H1 (cell line): ENCODE data around the gene C2orf78. TPM values are rescaled to one million over a fixed set of nuclear protein-coding genes. Genes with fewer than 3 reads are reported as not detected.

ENCODE experiments used
- CBX8 ChIP-seq: fragments of 300-800, 300-1000 bp; sonication (generic); IDR thresholded peaks from 2 replicates; pipeline ENCODE4 v1.7.1; 2016; ENCODE audit warnings: low read depth, low read length, borderline replicate concordance
- CREB1 ChIP-seq: IDR thresholded peaks from 2 replicates; pipeline ENCODE4 v1.6.1; 2012; ENCODE audit warnings: inconsistent platforms
- GTF2F1 ChIP-seq: IDR thresholded peaks from 2 replicates; pipeline ENCODE4 v1.6.1; 2012; ENCODE audit warnings: low read depth, low read length, improper control_type of control experiment, borderline replicate concordance
- JUND ChIP-seq: IDR thresholded peaks from 2 replicates; pipeline ENCODE4 v1.6.1; 2011; ENCODE audit warnings: mild to moderate bottlenecking, improper control_type of control experiment, low read length
- NANOG ChIP-seq: IDR thresholded peaks from 2 replicates; pipeline ENCODE4 v1.6.1; 2011; ENCODE audit warnings: low read length, low read depth, mild to moderate bottlenecking, inconsistent platforms; ENCODE audit not compliant: insufficient read depth, poor library complexity, severe bottlenecking
- NRF1 ChIP-seq: IDR thresholded peaks from 2 replicates; pipeline ENCODE4 v1.6.1; 2011; ENCODE audit warnings: mild to moderate bottlenecking, low read depth, low read length, improper control_type of control experiment
- POLR2A ChIP-seq, 2 experiments: IDR thresholded peaks; 1 replicate in 1 of 2; 2 replicates in 1 of 2; pipeline ENCODE4 v1.6.1; 2011; ENCODE audit warnings: low read depth in 2 of 2, low read length in 2 of 2, mild to moderate bottlenecking in 2 of 2; ENCODE audit errors: control extremely low read depth in 1 of 2
- POLR2AphosphoS5 ChIP-seq: IDR thresholded peaks from 2 replicates; pipeline ENCODE4 v1.6.1; 2011; ENCODE audit warnings: low read depth, low read length
- RAD21 ChIP-seq, 2 experiments: IDR thresholded peaks in 1 of 2; conservative IDR thresholded peaks in 1 of 2; 2 replicates each; pipeline ENCODE4 v1.6.1; 2011; ENCODE audit warnings: low read depth in 2 of 2, low read length in 2 of 2, improper control_type of control experiment in 1 of 2, inconsistent platforms in 1 of 2, mild to moderate bottlenecking in 1 of 2, moderate library complexity in 1 of 2
- TAF1 ChIP-seq: IDR thresholded peaks from 2 replicates; pipeline ENCODE4 v1.6.1; 2011; ENCODE audit warnings: mild to moderate bottlenecking, low read depth, low read length
- TBP ChIP-seq: IDR thresholded peaks from 2 replicates; pipeline ENCODE4 v1.6.1; 2011; ENCODE audit warnings: low read depth, low read length, improper control_type of control experiment
- TEAD4 ChIP-seq: IDR thresholded peaks from 2 replicates; pipeline ENCODE4 v1.6.1; 2012; ENCODE audit warnings: low read depth, low read length, inconsistent platforms, mixed read lengths
- polyA plus RNA-seq, 7 experiments: library from polyadenylated mRNA; depleted of rRNA in 3 of 7; stranded (reverse) in 5 of 7; unstranded in 2 of 7; fragments of >200 nt in 5 of 7; fragments of 200-250 nt in 2 of 7; gene quantifications; 1 replicate in 5 of 7; 2 replicates in 1 of 7; 4 replicates in 1 of 7; pipeline versions ENCODE4 v1.2.1 to v1.2.3, GENCODE V29; 2011 to 2013; ENCODE audit warnings: missing spikeins in 2 of 7, mixed read lengths in 2 of 7
- total RNA-seq: library from RNA; stranded (reverse); fragmentation: NEBNext Ultra II Directional; extraction: Animal tissue kit (Norgen Biotek cat#: 25700); gene quantifications from 2 replicates; pipeline ENCODE4 v1.2.1, GENCODE V29; 2021
- TF ChIP-seq, protein P1 (sequence below): IDR thresholded peaks from 2 replicates; pipeline ENCODE4 v1.6.1; 2012; ENCODE audit warnings: low read length, inconsistent platforms
- TF ChIP-seq, protein P2 (sequence below), 3 experiments: IDR thresholded peaks; 1 replicate in 2 of 3; 2 replicates in 1 of 3; pipeline versions ENCODE4 v1.5.1 to v1.6.1; 2011; ENCODE audit warnings: low read length in 3 of 3, mild to moderate bottlenecking in 3 of 3, inconsistent platforms in 2 of 3, low read depth in 1 of 3, moderate library complexity in 1 of 3; ENCODE audit not compliant: insufficient read depth in 1 of 3; ENCODE audit errors: control extremely low read depth in 1 of 3

C2orf78 gene
- total and polyA plus RNA-seq, 2 of the 8 experiments (the other 6 are each of a cell fraction or from before 2014, with no cell fraction given): 0.39 to 0.89 TPM

GRCh38 chr2:73779467-73780236 is 4.3 kb upstream of the C2orf78 start, which contains the start of gene DUSP11 (continued):
- TF ChIP-seq TAF1: peak; percentile 83
- peak; percentile 44 to 54 for TF ChIP-seq RAD21 (IDR thresholded peaks at IDR 0.05 in 1 of 2, conservative IDR thresholded peaks at IDR 0.05 in 1 of 2; ENCODE audit: low read depth in 2 of 2, low read length in 2 of 2)
- no peak; the same call in 1 of the 2 replicates for TF ChIP-seq GTF2F1
- TF ChIP-seq CREB1: peak; percentile 74
- TF ChIP-seq CBX8: no peak
- TF ChIP-seq NRF1: peak; percentile 62
- TF ChIP-seq TBP: peak; percentile 75
- TF ChIP-seq, protein P1, sequence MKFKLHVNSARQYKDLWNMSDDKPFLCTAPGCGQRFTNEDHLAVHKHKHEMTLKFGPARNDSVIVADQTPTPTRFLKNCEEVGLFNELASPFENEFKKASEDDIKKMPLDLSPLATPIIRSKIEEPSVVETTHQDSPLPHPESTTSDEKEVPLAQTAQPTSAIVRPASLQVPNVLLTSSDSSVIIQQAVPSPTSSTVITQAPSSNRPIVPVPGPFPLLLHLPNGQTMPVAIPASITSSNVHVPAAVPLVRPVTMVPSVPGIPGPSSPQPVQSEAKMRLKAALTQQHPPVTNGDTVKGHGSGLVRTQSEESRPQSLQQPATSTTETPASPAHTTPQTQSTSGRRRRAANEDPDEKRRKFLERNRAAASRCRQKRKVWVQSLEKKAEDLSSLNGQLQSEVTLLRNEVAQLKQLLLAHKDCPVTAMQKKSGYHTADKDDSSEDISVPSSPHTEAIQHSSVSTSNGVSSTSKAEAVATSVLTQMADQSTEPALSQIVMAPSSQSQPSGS: 0 out of 2 replicates have a peak, but pooled peaks have one; percentile 6
- TF ChIP-seq POLR2AphosphoS5: peak; percentile 80
- TF ChIP-seq TEAD4: no peak
- TF ChIP-seq JUND: no peak
- TF ChIP-seq, protein P2, sequence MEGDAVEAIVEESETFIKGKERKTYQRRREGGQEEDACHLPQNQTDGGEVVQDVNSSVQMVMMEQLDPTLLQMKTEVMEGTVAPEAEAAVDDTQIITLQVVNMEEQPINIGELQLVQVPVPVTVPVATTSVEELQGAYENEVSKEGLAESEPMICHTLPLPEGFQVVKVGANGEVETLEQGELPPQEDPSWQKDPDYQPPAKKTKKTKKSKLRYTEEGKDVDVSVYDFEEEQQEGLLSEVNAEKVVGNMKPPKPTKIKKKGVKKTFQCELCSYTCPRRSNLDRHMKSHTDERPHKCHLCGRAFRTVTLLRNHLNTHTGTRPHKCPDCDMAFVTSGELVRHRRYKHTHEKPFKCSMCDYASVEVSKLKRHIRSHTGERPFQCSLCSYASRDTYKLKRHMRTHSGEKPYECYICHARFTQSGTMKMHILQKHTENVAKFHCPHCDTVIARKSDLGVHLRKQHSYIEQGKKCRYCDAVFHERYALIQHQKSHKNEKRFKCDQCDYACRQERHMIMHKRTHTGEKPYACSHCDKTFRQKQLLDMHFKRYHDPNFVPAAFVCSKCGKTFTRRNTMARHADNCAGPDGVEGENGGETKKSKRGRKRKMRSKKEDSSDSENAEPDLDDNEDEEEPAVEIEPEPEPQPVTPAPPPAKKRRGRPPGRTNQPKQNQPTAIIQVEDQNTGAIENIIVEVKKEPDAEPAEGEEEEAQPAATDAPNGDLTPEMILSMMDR (IDR thresholded peaks at IDR 0.05; ENCODE audit: control extremely low read depth in 1 of 3, insufficient read depth in 1 of 3, low read depth in 1 of 3, low read length in 3 of 3): peak; percentile 74 to 98 (median 76)
- TF ChIP-seq POLR2A (IDR thresholded peaks at IDR 0.05; ENCODE audit: control extremely low read depth in 1 of 2, low read depth in 2 of 2, low read length in 2 of 2): peak; percentile 76 to 78
- TF ChIP-seq NANOG: no peak
